ENCODE results near the gene LGR5. TPM values are rescaled to one million over a fixed set of nuclear protein-coding genes. Genes with fewer than 3 reads are reported as not detected.

LGR5 gene
- total and polyA plus RNA-seq, 2 donors (not counting 3 experiments of a cell fraction or from before 2014, with no cell fraction given) = not detected

GRCh38 chr12:71551529-71551928 is 111.9 kb downstream of the LGR5 start:
- Histone ChIP-seq H3K27me3 (ENCODE audit: control insufficient read depth in 2 of 2, insufficient read depth in 2 of 2, low read length in 2 of 2) (no peaks in the 10 kb centered on the region), H3K79me2 (ENCODE audit: control insufficient read depth, insufficient read depth, low read length) (no peaks in the 10 kb centered on the region), H2AFZ (ENCODE audit: low read depth, low read length) (no peak overlapping the region), H3K4me2 (ENCODE audit: insufficient read depth, low read length) (no peak overlapping the region), H3K36me3 (ENCODE audit: control insufficient read depth in 2 of 2, extremely low read depth in 1 of 2, insufficient read depth in 2 of 2, low read length in 2 of 2) (no peaks in the 10 kb centered on the region), H3K9me1 (replicated peaks; ENCODE audit: control insufficient read depth, extremely low read depth, insufficient read depth, low read length) (no peaks in the 10 kb centered on the region), H3K9ac (replicated peaks; ENCODE audit: extremely low read depth, insufficient read depth, low read length) (no peak overlapping the region), H3K4me1 (ENCODE audit: control insufficient read depth, extremely low read depth, insufficient read depth, low read length) (no peaks in the 10 kb centered on the region), H3K9me3 (replicated peaks; ENCODE audit: control insufficient read depth, insufficient read depth, low read length) (no peaks in the 10 kb centered on the region), H3K4me3 (replicated peaks in 1 of 3; ENCODE audit: insufficient read depth in 1 of 3, low read depth in 1 of 3, low read length in 3 of 3) (no peak overlapping the region), H3K27ac (ENCODE audit: insufficient read depth, low read depth, low read length) (no peak overlapping the region), H4K20me1 (replicated peaks; ENCODE audit: control insufficient read depth, extremely low read depth, insufficient read depth, low read length) (no peaks in the 10 kb centered on the region)
- no TSS peak for BruUV-seq (replicated peaks)
- DNase-seq (ENCODE audit: low read depth, low spot score) (peak; percentile 6), FAIRE-seq (no peak)
- CTCF ChIA-PET = interaction anchor here (1.1 to 2.5 kb wide), 7 partner anchors 9 to 818 kb away, joined by 3 to 10 read pairs (median 6); no protein-coding TSS in a partner anchor
- dilution Hi-C loops (cut with MboI; ENCODE audit: extremely low pct_ligation_motif_present, low sequenced_read_pairs) (no loop called here), intact Hi-C loops (cut with micrococcal nuclease) (loop anchor here (1.0 kb wide), 1 partner anchor 136 kb away; no protein-coding TSS in a partner anchor)
- TF ChIP-seq CTCF (IDR thresholded peaks at IDR 0.05; ENCODE audit: extremely low read depth in 1 of 2, insufficient read depth in 1 of 2, low read depth in 1 of 2, low read length in 2 of 2) (peak in 1 of 2 donors; percentile 12), POLR2A (IDR thresholded peaks at IDR 0.05; ENCODE audit: low read depth, low read length) (no peak)
- POLR2A ChIA-PET = no interaction called here

- intact Hi-C loops (cut with micrococcal nuclease) (no loop called here), dilution Hi-C loops (cut with MboI; ENCODE audit: extremely low pct_ligation_motif_present, low sequenced_read_pairs) (no loop called here)
- DNase-seq (ENCODE audit: low read depth, low spot score) = no peak
- Histone ChIP-seq H3K9me3 (replicated peaks; ENCODE audit: control insufficient read depth, insufficient read depth, low read length) (no peaks in the 10 kb centered on the region), H3K79me2 (ENCODE audit: control insufficient read depth, insufficient read depth, low read length) (no peaks in the 10 kb centered on the region), H3K27me3 (ENCODE audit: control insufficient read depth in 2 of 2, insufficient read depth in 2 of 2, low read length in 2 of 2) (peaks cover 0 to 1% of the 10 kb centered on the region in 2 experiments), H3K9ac (replicated peaks; ENCODE audit: extremely low read depth, insufficient read depth, low read length) (no peak overlapping the region), H3K4me1 (ENCODE audit: control insufficient read depth, extremely low read depth, insufficient read depth, low read length) (no peaks in the 10 kb centered on the region), H3K9me1 (replicated peaks; ENCODE audit: control insufficient read depth, extremely low read depth, insufficient read depth, low read length) (no peaks in the 10 kb centered on the region), H3K4me3 (replicated peaks in 1 of 3; ENCODE audit: insufficient read depth in 1 of 3, low read depth in 1 of 3, low read length in 3 of 3) (no peak overlapping the region), H2AFZ (ENCODE audit: low read depth, low read length) (no peak overlapping the region), H3K27ac (ENCODE audit: insufficient read depth, low read depth, low read length) (no peak overlapping the region), H3K4me2 (ENCODE audit: insufficient read depth, low read length) (no peak overlapping the region), H4K20me1 (replicated peaks; ENCODE audit: control insufficient read depth, extremely low read depth, insufficient read depth, low read length) (no peaks in the 10 kb centered on the region), H3K36me3 (ENCODE audit: control insufficient read depth in 2 of 2, extremely low read depth in 1 of 2, insufficient read depth in 2 of 2, low read length in 2 of 2) (no peaks in the 10 kb centered on the region)
- POLR2A ChIA-PET = no interaction called here
- TF ChIP-seq POLR2AphosphoS5 (IDR thresholded peaks at IDR 0.05; ENCODE audit: insufficient read depth, low read depth, low read length) = no peak
- BruUV-seq (replicated peaks) = no TSS peak
- CTCF ChIA-PET = interaction anchor here (2.0 kb wide), 1 partner anchor 8 kb away, joined by 9 read pairs; no protein-coding TSS in a partner anchor
- FAIRE-seq = no peak
Measured at GRCh38 chr12:71552728-71553501, 113.3 kb downstream of the LGR5 start.

Data from endothelial cell of umbilical vein (primary cell).